K562 (cell line): ENCODE data around the gene CDK4. TPM values are rescaled to one million over a fixed set of nuclear protein-coding genes. Genes with fewer than 3 reads are reported as not detected.
A peak's percentile ranks its signal among the peaks of the same experiment; 100 is the strongest.

Source experiments
- ATAC-seq: fragments of 200-7000 bp; cut with Tn5 transposase; 3 replicates; pipeline ENCODE4 v1.9.1; 2020; ENCODE audit warnings: moderate library complexity
- BruUV-seq: library from RNA; stranded (reverse); fragments of 400-500 nt; replicated peaks from 2 replicates; lab custom pipeline; 2021; lab: Mats Ljungman, UMichigan
- CTCF ChIA-PET: fragments of 300-600 bp; formaldehyde crosslinking; extraction: SDS; loops from one replicate; lab custom pipeline; 2021; ENCODE audit warnings: low intra/inter-chr PET ratio; lab: Yijun Ruan, JAX
- POLR2A ChIA-PET: fragments of 300-600, 350-650 bp; sonication (Branson Sonifier 250); formaldehyde crosslinking; extraction: SDS; loops from one replicate; lab custom pipeline; 2021; ENCODE audit warnings: antibody characterized with exemption, inconsistent platforms; lab: Yijun Ruan, JAX
- DNase-seq, 4 experiments: peaks; one replicate each; pipeline versions ENCODE4 v3.0.0 to v3.0.0-alpha.2; 2011 to 2018; ENCODE audit warnings: low spot score in 3 of 4, mixed read lengths in 3 of 4; ENCODE audit errors: extremely low read depth in 1 of 4
- FAIRE-seq: peaks from 2 replicates; lab custom pipeline; 2011; peaks lifted over from hg19 to GRCh38; lab: Jason Lieb, UNC
- H2AFZ ChIP-seq: 2 replicates; pipeline ENCODE4 v1.6.0; 2011; ENCODE audit warnings: low read depth, low read length, control low read depth, inconsistent platforms
- H3K27ac ChIP-seq: fragments of 200-600 bp; 3 replicates; pipeline ENCODE4 v1.8.0; 2011; ENCODE audit warnings: low read depth, mild to moderate bottlenecking, control low read depth, inconsistent platforms, low read length, moderate library complexity, mixed read lengths; ENCODE audit errors: extremely low read depth
- H3K27me3 ChIP-seq, 2 experiments: fragments of 300-600 bp in 1 of 2; 2 replicates in 1 of 2; 3 replicates in 1 of 2; pipeline versions ENCODE4 v1.6.0 to v1.8.0; 2011; ENCODE audit warnings: inconsistent platforms in 2 of 2, low read length in 2 of 2, mild to moderate bottlenecking in 1 of 2, mixed read lengths in 1 of 2, moderate library complexity in 1 of 2; ENCODE audit not compliant: control insufficient read depth in 2 of 2, insufficient read depth in 2 of 2
- H3K36me3 ChIP-seq: fragments of 300-600 bp; 3 replicates; pipeline ENCODE4 v1.8.0; 2011; ENCODE audit warnings: mild to moderate bottlenecking, low read length, inconsistent platforms; ENCODE audit not compliant: control insufficient read depth, insufficient read depth
- H3K4me1 ChIP-seq, 2 experiments: fragments of 200-600 bp in 1 of 2; replicated peaks in 1 of 2; 2 replicates in 1 of 2; 3 replicates in 1 of 2; pipeline versions ENCODE4 v1.5.1 to v1.8.0; 2011; ENCODE audit warnings: inconsistent platforms in 2 of 2, low read length in 2 of 2, mild to moderate bottlenecking in 1 of 2, mixed read lengths in 1 of 2, moderate library complexity in 1 of 2; ENCODE audit not compliant: control insufficient read depth in 2 of 2, insufficient read depth in 2 of 2
- H3K4me2 ChIP-seq: 2 replicates; pipeline ENCODE4 v1.6.1; 2011; ENCODE audit warnings: low read length, control low read depth, inconsistent platforms, mixed read lengths; ENCODE audit not compliant: insufficient read depth
- H3K4me3 ChIP-seq: fragments of 200-600 bp; sonication (generic), shearing (Covaris generic); 2 replicates; pipeline ENCODE4 v1.5.1; 2016; ENCODE audit warnings: control low read depth, inconsistent platforms
- H3K79me2 ChIP-seq: fragments of 200-600 bp; 3 replicates; pipeline ENCODE4 v1.8.0; 2011; ENCODE audit warnings: low read length, inconsistent platforms; ENCODE audit not compliant: control insufficient read depth, insufficient read depth
- H3K9ac ChIP-seq, 2 experiments: 2 replicates each; pipeline versions ENCODE4 v1.6.0 to v1.6.1; 2011; ENCODE audit warnings: low read depth in 2 of 2, low read length in 2 of 2, control low read depth in 1 of 2, inconsistent platforms in 1 of 2, mild to moderate bottlenecking in 1 of 2, mixed read lengths in 1 of 2; ENCODE audit not compliant: insufficient read depth in 1 of 2
- H3K9me1 ChIP-seq: one replicate; pipeline ENCODE4 v1.6.0; 2011; ENCODE audit warnings: inconsistent platforms, mild to moderate bottlenecking, low read length, moderate library complexity; ENCODE audit not compliant: control insufficient read depth, insufficient read depth
- H3K9me3 ChIP-seq: replicated peaks from 2 replicates; pipeline ENCODE4 v1.5.1; 2011; ENCODE audit warnings: low read depth, low read length, inconsistent platforms; ENCODE audit not compliant: control insufficient read depth, insufficient read depth
- H4K20me1 ChIP-seq: replicated peaks from 2 replicates; pipeline ENCODE4 v1.6.1; 2011; ENCODE audit warnings: low read length, inconsistent platforms, mixed read lengths; ENCODE audit not compliant: control insufficient read depth, insufficient read depth
- E2F6 ChIP-seq, 2 experiments: IDR thresholded peaks; 2 replicates each; pipeline ENCODE4 v1.6.1; 2011; ENCODE audit warnings: borderline replicate concordance in 1 of 2, control low read depth in 1 of 2, low read depth in 1 of 2, low read length in 1 of 2, mild to moderate bottlenecking in 1 of 2, mixed read lengths in 1 of 2, moderate library complexity in 1 of 2; ENCODE audit not compliant: insufficient read depth in 1 of 2, insufficient read length in 1 of 2, poor library complexity in 1 of 2, severe bottlenecking in 1 of 2; ENCODE audit errors: extremely low read depth in 1 of 2
- HMG20B ChIP-seq: fragments of 250-450 bp; sonication (Bioruptor Pico); IDR thresholded peaks from 2 replicates; pipeline ENCODE4 v1.5.0; 2021; ENCODE audit warnings: mild to moderate bottlenecking
- LCOR ChIP-seq: sonication (generic); formaldehyde crosslinking; IDR thresholded peaks from 2 replicates; pipeline ENCODE4 v1.8.0; 2022; ENCODE audit warnings: mild to moderate bottlenecking, missing genetic modification reagents
- MAZ ChIP-seq, 2 experiments: fragments of 450-650 bp in 1 of 2; sonication (generic) in 1 of 2; formaldehyde crosslinking; IDR thresholded peaks in 1 of 2; conservative IDR thresholded peaks in 1 of 2; 2 replicates each; pipeline versions ENCODE4 v1.4.0 to v1.5.0; 2020; ENCODE audit warnings: mild to moderate bottlenecking in 1 of 2, missing genetic modification reagents in 1 of 2
- MCM3 ChIP-seq: fragments of 450-650 bp; IDR thresholded peaks from 2 replicates; pipeline ENCODE4 v1.6.1; 2016
- NEUROD1 ChIP-seq: fragments of 150-350 bp; IDR thresholded peaks from 2 replicates; pipeline ENCODE4 v1.6.1; 2014; ENCODE audit warnings: borderline replicate concordance, low read length, low read depth; ENCODE audit not compliant: partially characterized antibody
- PCBP1 ChIP-seq: fragments of 200-400 bp; formaldehyde crosslinking; IDR thresholded peaks from 2 replicates; pipeline ENCODE4 v1.6.1; 2018; ENCODE audit warnings: mild to moderate bottlenecking, low read depth, low read length; ENCODE audit not compliant: poor library complexity, severe bottlenecking
- SMAD2 ChIP-seq: fragments of 150-350 bp; IDR thresholded peaks from 2 replicates; pipeline ENCODE4 v1.6.1; 2014; ENCODE audit warnings: low read depth, mild to moderate bottlenecking, low read length
- TBL1XR1 ChIP-seq, 2 experiments: IDR thresholded peaks; 2 replicates each; pipeline ENCODE4 v1.6.1; 2012; ENCODE audit warnings: improper control_type of control experiment in 2 of 2, low read length in 2 of 2, mild to moderate bottlenecking in 1 of 2
- VEZF1 ChIP-seq: fragments of 200-800 bp; sonication (Bioruptor generic); IDR thresholded peaks from 2 replicates; pipeline ENCODE4 v1.6.1; 2017; ENCODE audit warnings: missing genetic modification characterization, missing compliant biosample characterization
- ZBTB11 ChIP-seq, 3 experiments: fragments of 200-800 bp in 1 of 3; fragments of 250-450 bp in 1 of 3; fragments of 450-650 bp in 1 of 3; sonication (Bioruptor Pico) in 1 of 3; sonication (Bioruptor generic) in 1 of 3; formaldehyde crosslinking in 1 of 3; IDR thresholded peaks; 2 replicates each; pipeline versions ENCODE4 v1.6.1 to v1.8.0; 2016 to 2022; ENCODE audit warnings: mild to moderate bottlenecking in 2 of 3, missing genetic modification characterization in 2 of 3, missing compliant biosample characterization in 1 of 3, moderate library complexity in 1 of 3
- ZNF766 ChIP-seq: fragments of 200-800 bp; sonication (Bioruptor generic); conservative IDR thresholded peaks from 2 replicates; pipeline ENCODE4 v1.6.1; 2016; ENCODE audit warnings: missing genetic modification characterization, missing compliant biosample characterization
- WGBS: fragments of 100-300 bp; shearing (Covaris generic); methylation state at CpG from one replicate; pipeline ENCODE4 v1.1.6; 2016; ENCODE audit warnings: low coverage, mixed read lengths; ENCODE audit not compliant: insufficient coverage; ENCODE audit errors: missing lambda C conversion rate; 5-methylcytosine and 5-hydroxymethylcytosine counted together
- in situ Hi-C: fragments of 300-500 bp; cut with MboI; formaldehyde crosslinking; loops from 4 replicates; pipeline ENCODE4 v1.15.0; 2018; ENCODE audit warnings: inconsistent platforms, mixed read lengths
- intact Hi-C: fragments of 100-400 bp; cut with micrococcal nuclease; formaldehyde crosslinking; loops from 2 replicates; pipeline ENCODE4 v1.14.2; 2022
- polyA plus RNA-seq, 8 experiments: library from polyadenylated mRNA; depleted of rRNA in 4 of 8; stranded (reverse) in 5 of 8; unstranded in 3 of 8; fragments of >200 nt; fragmentation: Nextera tagmentation in 2 of 8; fragmentation: Illumina TruSeq in 1 of 8; extraction: Ambion mirVana in 2 of 8; extraction: Trizol in 1 of 8; gene quantifications; 2 replicates each; pipeline versions ENCODE4 v1.2.1 to v1.2.3, GENCODE V29; 2011 to 2014; ENCODE audit warnings: inconsistent platforms in 1 of 8, missing spikeins in 1 of 8
- total RNA-seq, 7 experiments: library from RNA; depleted of rRNA in 6 of 7; stranded (reverse); fragments of >200 nt in 6 of 7; fragmentation: Illumina TruSeq in 2 of 7; extraction: Trizol in 2 of 7; gene quantifications; 2 replicates each; pipeline versions ENCODE4 v1.2.1 to v1.2.3, GENCODE V29; 2011 to 2021; ENCODE audit warnings: low replicate concordance in 1 of 7

CDK4 gene
- total and polyA plus RNA-seq, 9 of the 15 experiments (the other 6 are each of a cell fraction or from before 2014, with no cell fraction given): 37.8 to 436 (median 238) TPM

- 0 out of 4 replicates have a peak within 1 kb of the TSS, but pooled peaks of 1 of the 2 experiments have one; percentile 87 for H3K9ac ChIP-seq
- H3K9me3 ChIP-seq: no peaks in the 10 kb centered on the region
- peak in 1 of 4 experiments; percentile 23 for DNase-seq
- no peaks in the 10 kb centered on the region for H3K36me3 ChIP-seq
- ChIA-PET POLR2A (interaction anchor here (0.7 to 1.1 kb wide), 4 partner anchors 9 to 148 kb away, joined by 3 to 6 read pairs (median 4); partner anchors contain the start of gene PIP4K2C), CTCF (no interaction called here)
- no peaks in the 10 kb centered on the region for H3K79me2 ChIP-seq
- FAIRE-seq: no peak
- H3K4me1 ChIP-seq: peaks cover 9 to 36% of the 10 kb centered on the region in 2 experiments; a peak in 4 of 5 replicates
- no peak within 1 kb of the TSS for H3K27ac ChIP-seq
- H2AFZ ChIP-seq: no peak within 1 kb of the TSS
- no peak for ATAC-seq
- no peaks in the 10 kb centered on the region for H3K9me1 ChIP-seq
- intact Hi-C loops (loop anchor here (5.0 kb wide), 1 partner anchor 216 kb away; the partner anchor contains the start of genes DDIT3 and MBD6), in situ Hi-C loops (no loop called here)
- H3K4me3 ChIP-seq: no peak within 1 kb of the TSS
- peaks cover 2 to 36% of the 10 kb centered on the region in 2 experiments; a peak in 3 of 5 replicates for H3K27me3 ChIP-seq
- H3K4me2 ChIP-seq: no peak within 1 kb of the TSS
- BruUV-seq: no TSS peak
- H4K20me1 ChIP-seq: no peaks in the 10 kb centered on the region
- WGBS: 54% methylated on average over 8 of the region's 36 CpGs
- TF ChIP-seq ZBTB11 (CRISPR knock-in tag; IDR thresholded peaks at IDR 0.05): no peak
- TF ChIP-seq SMAD2: no peak
- peak; percentile 33; the same call in 1 of the 2 replicates for TF ChIP-seq VEZF1
- TF ChIP-seq TBL1XR1 (IDR thresholded peaks at IDR 0.05; ENCODE audit: low read length in 2 of 2): no peak
- TF ChIP-seq E2F6 (IDR thresholded peaks at IDR 0.05; ENCODE audit: borderline replicate concordance in 1 of 2, extremely low read depth in 1 of 2, insufficient read depth in 1 of 2, insufficient read length in 1 of 2, low read depth in 1 of 2, low read length in 1 of 2, poor library complexity in 1 of 2, severe bottlenecking in 1 of 2): no peak
- TF ChIP-seq HMG20B: no peak
- peak; percentile 91 for TF ChIP-seq NEUROD1
- TF ChIP-seq PCBP1: peak; percentile 77
- no peak for TF ChIP-seq ZNF766 (CRISPR knock-in tag)
- no peak for TF ChIP-seq LCOR
- no peak for TF ChIP-seq MCM3
- 0 out of 4 replicates have a peak, but pooled peaks of 1 of the 2 experiments have one; percentile 17 for TF ChIP-seq MAZ (CRISPR knock-in tag; conservative IDR thresholded peaks at IDR 0.05 in 1 of 2, IDR thresholded peaks at IDR 0.05 in 1 of 2)
These were observed 13.4 kb downstream of the CDK4 start, which contains the start of gene AGAP2 for GRCh38 chr12:57738661-57739237. Gene AGAP2 (minus strand): TSS chr12:57738742. CDS start chr12:57738246, 496 bp downstream.
